AG09309 (cell line): ENCODE measurements around the gene TDRD9.

ENCODE experiments used
- DNase-seq: peaks from one replicate; pipeline ENCODE4 v3.0.0-alpha.2; 2010; ENCODE audit warnings: low read depth
- H3K4me3 ChIP-seq: 2 replicates; pipeline ENCODE4 v1.5.1; 2011; ENCODE audit warnings: mild to moderate bottlenecking, low read depth, low read length, moderate library complexity; ENCODE audit not compliant: control insufficient read depth
- CTCF ChIP-seq: IDR thresholded peaks from 2 replicates; pipeline ENCODE4 v1.5.1; 2011; ENCODE audit warnings: mild to moderate bottlenecking, low read depth, low read length, inconsistent platforms; ENCODE audit not compliant: insufficient read depth, control insufficient read depth; ENCODE audit errors: missing control alignments

The TDRD9 gene

DNA sequence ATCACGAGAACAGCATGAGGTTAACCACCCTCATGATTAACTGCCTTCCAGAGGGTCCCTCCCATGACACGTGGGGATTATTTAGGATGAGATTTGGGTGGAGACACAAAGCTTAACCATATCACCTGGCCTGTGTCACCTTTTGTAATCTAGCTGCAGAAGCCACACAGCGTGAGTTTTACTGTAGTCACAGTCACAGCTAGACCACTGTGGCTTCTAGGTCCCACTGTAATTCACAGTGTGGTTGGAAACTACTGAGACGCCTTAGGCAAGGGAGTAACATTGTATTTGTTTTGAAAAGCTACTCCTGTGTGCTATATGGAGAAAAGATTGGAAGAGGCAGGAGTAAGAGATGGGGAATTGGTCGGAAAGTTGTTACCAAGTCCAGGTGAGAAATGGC, 111.0 kb downstream of the TDRD9 start:
- no peak overlapping the region for H3K4me3 ChIP-seq
- DNase-seq, result no peak
- TF ChIP-seq CTCF, result no peak

DNA sequence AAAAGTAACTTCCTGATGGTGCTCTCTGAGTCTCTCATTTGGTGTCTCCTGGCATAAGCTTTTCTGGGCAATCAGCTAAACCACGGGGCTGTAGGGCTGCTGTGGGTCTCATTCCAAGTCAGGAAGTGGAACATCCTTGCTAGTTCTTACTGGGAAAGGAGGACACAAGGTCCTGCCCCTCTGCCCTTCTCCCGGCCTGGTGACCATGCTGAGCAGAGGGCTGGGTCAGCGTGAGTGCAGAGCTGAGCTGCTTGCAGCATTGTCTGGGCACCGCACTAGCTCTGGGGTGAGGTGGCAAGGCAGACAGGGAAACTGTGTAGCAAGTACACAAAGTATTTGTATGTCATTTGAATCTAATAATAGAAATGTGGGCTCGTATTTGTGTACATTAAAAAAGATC, 112.3 kb downstream of the TDRD9 start:
- H3K4me3 ChIP-seq, result no peak overlapping the region
- no peak for DNase-seq
- no peak for TF ChIP-seq CTCF

DNA sequence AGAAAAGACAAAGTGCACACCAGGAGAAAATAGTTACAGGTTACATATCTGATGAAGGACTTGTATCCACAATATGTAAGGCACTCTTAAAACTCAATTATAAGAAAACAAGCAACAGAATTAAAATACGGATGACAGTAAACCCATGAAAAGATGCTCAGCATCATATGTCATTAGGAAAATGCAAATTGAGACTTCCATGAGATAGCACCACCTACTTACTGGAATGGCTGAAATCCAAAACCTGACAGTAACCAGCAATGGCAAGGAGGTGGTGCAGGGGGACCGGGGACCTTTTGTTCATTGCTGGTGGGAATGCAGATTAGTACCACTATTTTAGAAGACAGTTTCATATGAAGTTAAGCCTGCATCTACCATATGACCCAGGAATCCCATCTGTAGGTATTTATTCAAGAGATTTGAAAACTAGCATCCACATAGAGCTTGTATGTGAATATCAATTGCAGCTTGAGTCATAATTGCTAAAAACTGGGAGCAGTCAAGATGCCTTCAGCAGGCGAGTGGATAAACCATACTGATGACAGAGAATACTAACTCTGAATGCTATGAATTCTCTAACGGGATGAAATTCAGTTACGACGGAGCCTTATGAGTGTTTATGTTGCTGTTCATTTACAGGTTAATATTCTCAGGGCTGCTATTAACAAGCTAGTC, 113.3 kb downstream of the TDRD9 start:
- DNase-seq, result no peak
- H3K4me3 ChIP-seq, result no peak overlapping the region
- TF ChIP-seq CTCF, result no peak

DNA sequence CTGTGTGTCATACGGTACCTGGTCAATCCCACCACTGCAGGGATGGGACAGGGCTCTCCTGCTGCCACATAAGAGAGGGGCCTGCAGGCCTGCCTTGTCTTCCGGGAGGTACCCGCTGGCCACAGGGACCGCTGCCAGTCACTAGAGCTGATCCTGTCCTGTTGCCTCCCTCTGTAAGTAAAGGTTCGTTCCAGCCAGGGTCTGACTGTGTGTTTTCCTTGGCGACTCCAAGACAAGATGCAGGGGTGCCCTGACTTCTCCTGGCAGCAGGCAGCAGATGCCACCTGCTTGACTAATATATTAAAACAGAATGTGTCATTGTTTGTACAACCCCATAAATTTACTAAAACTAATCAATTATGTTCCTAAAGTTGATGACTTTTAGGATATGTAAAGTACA, 115.8 kb downstream of the TDRD9 start:
- H3K4me3 ChIP-seq, result no peak overlapping the region
- no peak for DNase-seq
- no peak for TF ChIP-seq CTCF

DNA sequence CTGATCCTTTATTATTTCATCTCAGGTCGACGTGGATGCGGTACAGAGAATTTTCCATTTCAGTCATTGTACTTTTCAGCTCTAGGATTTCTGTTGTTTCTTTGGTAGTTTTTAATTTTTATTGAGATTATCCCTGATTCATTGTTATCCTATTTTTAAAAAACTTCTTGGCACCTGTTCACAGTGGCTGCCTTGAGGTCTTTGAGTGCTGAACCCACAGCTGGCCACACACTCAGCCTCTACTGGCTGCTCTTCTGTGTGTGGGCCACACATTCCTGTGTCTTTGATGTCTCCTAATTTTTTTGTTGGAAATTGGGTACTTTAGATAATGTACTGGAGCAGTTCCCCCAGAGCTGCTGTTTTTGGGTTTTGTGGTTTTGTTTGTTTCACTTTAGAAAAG, 119.5 kb downstream of the TDRD9 start:
- no peak for DNase-seq
- no peak for TF ChIP-seq CTCF
- H3K4me3 ChIP-seq, result no peak overlapping the region

DNA sequence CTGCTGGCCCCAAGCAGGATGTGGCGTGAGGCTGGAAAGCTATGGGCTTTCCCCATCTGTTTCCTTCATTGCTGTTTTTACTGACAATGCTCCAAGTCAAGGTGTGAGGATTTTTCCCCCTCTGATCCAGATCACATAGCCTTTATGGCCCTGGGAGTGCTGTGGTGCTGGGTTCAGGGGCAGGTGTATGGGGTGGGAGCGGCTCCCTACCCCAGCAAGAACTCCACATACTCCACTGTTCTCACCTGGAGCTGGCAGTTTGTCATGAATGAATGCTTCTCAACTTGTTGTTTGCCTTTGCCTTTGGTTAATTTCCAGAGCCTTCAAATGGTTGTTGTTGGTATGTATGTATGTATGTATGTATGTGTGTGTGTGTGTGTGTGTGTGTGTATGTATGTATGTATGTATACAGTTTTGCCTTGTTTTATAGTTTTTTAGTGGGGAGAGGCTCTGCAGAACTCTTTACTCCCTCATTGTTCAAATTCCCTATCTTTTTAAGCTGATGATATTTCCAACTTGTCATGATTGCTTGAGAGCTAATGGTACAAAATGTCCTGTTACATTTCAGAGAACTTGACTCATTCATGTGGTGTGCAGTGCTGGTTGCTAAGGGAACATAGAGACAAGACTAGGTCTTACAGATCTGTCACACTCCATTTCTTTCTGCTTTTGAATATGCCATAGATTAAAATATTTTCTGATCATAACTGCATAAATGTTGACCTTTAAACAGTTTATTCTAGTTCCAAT, 120.7 kb downstream of the TDRD9 start:
- TF ChIP-seq CTCF, result no peak
- DNase-seq, result no peak
- H3K4me3 ChIP-seq, result no peak overlapping the region
